HEK293 (cell line): ENCODE measurements around the gene KDM4C.

Experiments used
- CTCF ChIP-seq: fragments of 450-650 bp; formaldehyde crosslinking; IDR thresholded peaks from 2 replicates; pipeline ENCODE4 v1.5.1; 2016; ENCODE audit warnings: missing biosample characterization, missing genetic modification characterization
- KLF9 ChIP-seq: fragments of 450-650 bp; formaldehyde crosslinking; IDR thresholded peaks from 2 replicates; pipeline ENCODE4 v1.5.1; 2016; ENCODE audit warnings: missing biosample characterization, missing genetic modification characterization, low read depth
- ZBTB20 ChIP-seq: fragments of 450-650 bp; formaldehyde crosslinking; IDR thresholded peaks from 2 replicates; pipeline ENCODE4 v1.5.1; 2016; ENCODE audit warnings: missing biosample characterization, missing genetic modification characterization
- ZBTB7A ChIP-seq: fragments of 450-650 bp; formaldehyde crosslinking; IDR thresholded peaks from 2 replicates; pipeline ENCODE4 v1.5.1; 2016; ENCODE audit warnings: low read depth, missing biosample characterization, missing genetic modification characterization
- ZNF596 ChIP-seq: fragments of 450-650 bp; IDR thresholded peaks from 2 replicates; pipeline ENCODE4 v1.5.0; 2018; ENCODE audit warnings: missing biosample characterization, mild to moderate bottlenecking, missing genetic modification characterization, moderate library complexity
- ZNF785 ChIP-seq: fragments of 450-650 bp; formaldehyde crosslinking; IDR thresholded peaks from 2 replicates; pipeline ENCODE4 v1.5.1; 2016; ENCODE audit warnings: missing biosample characterization, missing genetic modification characterization
- ZSCAN5A ChIP-seq: fragments of 450-650 bp; formaldehyde crosslinking; IDR thresholded peaks from 2 replicates; pipeline ENCODE4 v1.5.1; 2016; ENCODE audit warnings: missing biosample characterization, missing genetic modification characterization

GRCh38 chr9:6779417-6780241 is 21.9 kb downstream of the KDM4C start:
- no peak for TF ChIP-seq ZBTB7A (tag by site-specific recombination)
- TF ChIP-seq ZSCAN5A (tag by site-specific recombination) = no peak
- TF ChIP-seq CTCF = no peak
- no peak for TF ChIP-seq ZNF785 (tag by site-specific recombination)
- no peak for TF ChIP-seq KLF9 (tag by site-specific recombination)
- 0 out of 2 replicates have a peak, but pooled peaks have one; percentile 27 for TF ChIP-seq ZNF596 (tag by site-specific recombination)
- TF ChIP-seq ZBTB20 (tag by site-specific recombination) = no peak
